Activated B cell treated with CpG ODN at 0.5 μM for 24 hours (primary cell): ENCODE data around the gene PDE7B. TPM values are rescaled to one million over a fixed set of nuclear protein-coding genes. Genes with fewer than 3 reads are reported as not detected.

ENCODE experiments used
- ATAC-seq: fragments of 200-7000 bp; cut with Tn5 transposase; one replicate; pipeline ENCODE4 v1.10.0; 2021; ENCODE audit warnings: low read depth, mild to moderate bottlenecking, moderate library complexity
- CTCF ChIA-PET: fragments of 350-600 bp; sonication (Branson Sonifier 250); formaldehyde crosslinking; loops from one replicate; lab custom pipeline; 2021; ENCODE audit warnings: antibody characterized with exemption; lab: Charles Lee
- POLR2A ChIA-PET: fragments of 350-600 bp; sonication (Branson Sonifier 250); formaldehyde crosslinking; loops from one replicate; lab custom pipeline; 2021; ENCODE audit warnings: antibody characterized with exemption; lab: Charles Lee
- DNase-seq: peaks from one replicate; pipeline ENCODE4 v3.0.0; 2022
- H3K27ac Mint-ChIP-seq: one replicate; pipeline ENCODE4 v1.8.0; 2020; ENCODE audit warnings: mixed read lengths
- H3K27me3 Mint-ChIP-seq: one replicate; pipeline ENCODE4 v1.8.0; 2021; ENCODE audit warnings: mixed read lengths
- H3K36me3 Mint-ChIP-seq: one replicate; pipeline ENCODE4 v1.8.0; 2021; ENCODE audit warnings: low read depth, mixed read lengths
- H3K4me1 Mint-ChIP-seq: one replicate; pipeline ENCODE4 v1.8.0; 2021; ENCODE audit warnings: mixed read lengths
- H3K4me3 Mint-ChIP-seq: one replicate; pipeline ENCODE4 v1.8.0; 2020; ENCODE audit warnings: mild to moderate bottlenecking, mixed read lengths
- H3K9me3 Mint-ChIP-seq: one replicate; pipeline ENCODE4 v1.8.0; 2020; ENCODE audit warnings: mixed read lengths
- CTCF ChIP-seq: fragments of 200-600 bp; IDR thresholded peaks from one replicate; pipeline ENCODE4 v1.8.0; 2022; ENCODE audit warnings: antibody characterized with exemption, mild to moderate bottlenecking
- intact Hi-C: fragments of 100-400 bp; cut with micrococcal nuclease; formaldehyde crosslinking; loops from one replicate; pipeline ENCODE4 v1.15.1; 2024
- total RNA-seq: library from RNA; stranded (reverse); gene quantifications from 2 replicates; pipeline ENCODE4 v1.2.3, GENCODE V29; 2022

Gene PDE7B
- total RNA-seq, 1 donor from 2014 or later = 1.8 TPM

GRCh38 chr6:136035378-136036070 is 184.0 kb downstream of the PDE7B start:
- no peak for DNase-seq
- Mint-ChIP-seq H3K27ac (no peak overlapping the region), H3K4me1 (peaks cover 10% of the 10 kb centered on the region), H3K9me3 (no peaks in the 10 kb centered on the region), H3K4me3 (no peak overlapping the region), H3K27me3 (no peaks in the 10 kb centered on the region), H3K36me3 (no peaks in the 10 kb centered on the region)
- intact Hi-C loops = loop anchor here (10.0 kb wide), 1 partner anchor 279 kb away; no protein-coding TSS in a partner anchor
- no peak for ATAC-seq
- POLR2A ChIA-PET = no interaction called here
- CTCF ChIA-PET = no interaction called here
- no peak for TF ChIP-seq CTCF

- Mint-ChIP-seq H3K36me3 (no peaks in the 10 kb centered on the region), H3K27me3 (no peaks in the 10 kb centered on the region), H3K4me1 (peaks cover 10% of the 10 kb centered on the region), H3K4me3 (no peak overlapping the region), H3K9me3 (no peaks in the 10 kb centered on the region), H3K27ac (no peak overlapping the region)
- ChIA-PET CTCF (no interaction called here), POLR2A (no interaction called here)
- no peak for ATAC-seq
- TF ChIP-seq CTCF = no peak
- no peak for DNase-seq
- intact Hi-C loops = loop anchor here (10.0 kb wide), 1 partner anchor 279 kb away; no protein-coding TSS in a partner anchor
Observed at GRCh38 chr6:136036071-136036380, 184.5 kb downstream of the PDE7B start.

GRCh38 chr6:136036601-136037000 is 185.1 kb downstream of the PDE7B start:
- Mint-ChIP-seq H3K27ac (no peak overlapping the region), H3K9me3 (no peaks in the 10 kb centered on the region), H3K27me3 (no peaks in the 10 kb centered on the region), H3K36me3 (no peaks in the 10 kb centered on the region), H3K4me1 (peaks cover 10% of the 10 kb centered on the region), H3K4me3 (no peak overlapping the region)
- no peak for TF ChIP-seq CTCF
- DNase-seq = no peak
- ChIA-PET CTCF (no interaction called here), POLR2A (no interaction called here)
- intact Hi-C loops = loop anchor here (10.0 kb wide), 1 partner anchor 278 kb away; no protein-coding TSS in a partner anchor
- no peak for ATAC-seq

- DNase-seq = no peak
- ChIA-PET POLR2A (no interaction called here), CTCF (no interaction called here)
- no peaks in the 10 kb centered on the region for H3K36me3 Mint-ChIP-seq
- no peak for TF ChIP-seq CTCF
- intact Hi-C loops = loop anchor here (10.0 kb wide), 1 partner anchor 277 kb away; no protein-coding TSS in a partner anchor
- H3K27ac Mint-ChIP-seq = no peak overlapping the region
- H3K27me3 Mint-ChIP-seq = no peaks in the 10 kb centered on the region
- H3K4me3 Mint-ChIP-seq = no peak overlapping the region
- no peaks in the 10 kb centered on the region for H3K9me3 Mint-ChIP-seq
- ATAC-seq = peak; percentile 52
- peaks cover 10% of the 10 kb centered on the region for H3K4me1 Mint-ChIP-seq
Observed at GRCh38 chr6:136037242-136037875, 185.9 kb downstream of the PDE7B start.

- Mint-ChIP-seq H3K4me3 (no peak overlapping the region), H3K27ac (no peak overlapping the region), H3K4me1 (peaks cover 10% of the 10 kb centered on the region), H3K36me3 (no peaks in the 10 kb centered on the region), H3K9me3 (no peaks in the 10 kb centered on the region), H3K27me3 (no peaks in the 10 kb centered on the region)
- ChIA-PET POLR2A (no interaction called here), CTCF (no interaction called here)
- no peak for ATAC-seq
- intact Hi-C loops = loop anchor here (10.0 kb wide), 1 partner anchor 277 kb away; no protein-coding TSS in a partner anchor
- no peak for TF ChIP-seq CTCF
- no peak for DNase-seq
Observed at GRCh38 chr6:136037876-136038460, 186.5 kb downstream of the PDE7B start.
